ENCODE data around the gene HMGCLL1. TPM values are rescaled to one million over a fixed set of nuclear protein-coding genes. Genes with fewer than 3 reads are reported as not detected.

HMGCLL1 gene
- total RNA-seq, 1 experiment from 2014 or later: 0.11 TPM

DNA sequence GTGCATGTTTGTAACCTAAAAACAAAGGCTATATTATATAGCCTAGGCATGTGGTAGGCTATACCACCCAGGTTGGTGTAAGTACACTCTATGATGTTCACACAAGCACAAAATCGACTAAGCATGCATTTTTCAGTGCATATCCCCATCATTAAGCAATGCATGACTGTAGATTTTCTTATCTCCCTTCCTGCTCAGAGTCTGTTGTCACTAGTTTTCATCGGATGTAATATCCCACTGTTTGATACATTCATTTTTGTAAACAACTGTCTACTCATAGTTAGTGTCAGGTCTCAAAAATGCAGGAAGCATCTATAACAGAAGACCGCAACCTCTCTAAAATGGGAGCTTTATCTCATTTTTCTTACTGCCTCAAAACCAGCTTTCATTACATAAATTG, 181.0 kb downstream of the HMGCLL1 start (continued):
- TF ChIP-seq, protein P1, sequence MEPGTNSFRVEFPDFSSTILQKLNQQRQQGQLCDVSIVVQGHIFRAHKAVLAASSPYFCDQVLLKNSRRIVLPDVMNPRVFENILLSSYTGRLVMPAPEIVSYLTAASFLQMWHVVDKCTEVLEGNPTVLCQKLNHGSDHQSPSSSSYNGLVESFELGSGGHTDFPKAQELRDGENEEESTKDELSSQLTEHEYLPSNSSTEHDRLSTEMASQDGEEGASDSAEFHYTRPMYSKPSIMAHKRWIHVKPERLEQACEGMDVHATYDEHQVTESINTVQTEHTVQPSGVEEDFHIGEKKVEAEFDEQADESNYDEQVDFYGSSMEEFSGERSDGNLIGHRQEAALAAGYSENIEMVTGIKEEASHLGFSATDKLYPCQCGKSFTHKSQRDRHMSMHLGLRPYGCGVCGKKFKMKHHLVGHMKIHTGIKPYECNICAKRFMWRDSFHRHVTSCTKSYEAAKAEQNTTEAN (CRISPR knock-in tag; IDR thresholded peaks at IDR 0.05): no peak
- no peak for TF ChIP-seq ZBTB21 (CRISPR knock-in tag; IDR thresholded peaks at IDR 0.05; ENCODE audit: borderline replicate concordance)
- TF ChIP-seq ETV6 (CRISPR knock-in tag; IDR thresholded peaks at IDR 0.05): no peak
- TF ChIP-seq ZNF121 (CRISPR knock-in tag; IDR thresholded peaks at IDR 0.05): no peak
- TF ChIP-seq ESRRA (CRISPR knock-in tag; IDR thresholded peaks at IDR 0.05; ENCODE audit: borderline replicate concordance): no peak
- TF ChIP-seq, protein P2, sequence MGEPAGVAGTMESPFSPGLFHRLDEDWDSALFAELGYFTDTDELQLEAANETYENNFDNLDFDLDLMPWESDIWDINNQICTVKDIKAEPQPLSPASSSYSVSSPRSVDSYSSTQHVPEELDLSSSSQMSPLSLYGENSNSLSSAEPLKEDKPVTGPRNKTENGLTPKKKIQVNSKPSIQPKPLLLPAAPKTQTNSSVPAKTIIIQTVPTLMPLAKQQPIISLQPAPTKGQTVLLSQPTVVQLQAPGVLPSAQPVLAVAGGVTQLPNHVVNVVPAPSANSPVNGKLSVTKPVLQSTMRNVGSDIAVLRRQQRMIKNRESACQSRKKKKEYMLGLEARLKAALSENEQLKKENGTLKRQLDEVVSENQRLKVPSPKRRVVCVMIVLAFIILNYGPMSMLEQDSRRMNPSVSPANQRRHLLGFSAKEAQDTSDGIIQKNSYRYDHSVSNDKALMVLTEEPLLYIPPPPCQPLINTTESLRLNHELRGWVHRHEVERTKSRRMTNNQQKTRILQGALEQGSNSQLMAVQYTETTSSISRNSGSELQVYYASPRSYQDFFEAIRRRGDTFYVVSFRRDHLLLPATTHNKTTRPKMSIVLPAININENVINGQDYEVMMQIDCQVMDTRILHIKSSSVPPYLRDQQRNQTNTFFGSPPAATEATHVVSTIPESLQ (CRISPR knock-in tag; IDR thresholded peaks at IDR 0.05): no peak
- TF ChIP-seq, protein P3, sequence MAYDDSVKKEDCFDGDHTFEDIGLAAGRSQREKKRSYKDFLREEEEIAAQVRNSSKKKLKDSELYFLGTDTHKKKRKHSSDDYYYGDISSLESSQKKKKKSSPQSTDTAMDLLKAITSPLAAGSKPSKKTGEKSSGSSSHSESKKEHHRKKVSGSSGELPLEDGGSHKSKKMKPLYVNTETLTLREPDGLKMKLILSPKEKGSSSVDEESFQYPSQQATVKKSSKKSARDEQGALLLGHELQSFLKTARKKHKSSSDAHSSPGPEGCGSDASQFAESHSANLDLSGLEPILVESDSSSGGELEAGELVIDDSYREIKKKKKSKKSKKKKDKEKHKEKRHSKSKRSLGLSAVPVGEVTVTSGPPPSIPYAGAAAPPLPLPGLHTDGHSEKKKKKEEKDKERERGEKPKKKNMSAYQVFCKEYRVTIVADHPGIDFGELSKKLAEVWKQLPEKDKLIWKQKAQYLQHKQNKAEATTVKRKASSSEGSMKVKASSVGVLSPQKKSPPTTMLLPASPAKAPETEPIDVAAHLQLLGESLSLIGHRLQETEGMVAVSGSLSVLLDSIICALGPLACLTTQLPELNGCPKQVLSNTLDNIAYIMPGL (CRISPR knock-in tag; IDR thresholded peaks at IDR 0.05): no peak
- TF ChIP-seq, protein P4, sequence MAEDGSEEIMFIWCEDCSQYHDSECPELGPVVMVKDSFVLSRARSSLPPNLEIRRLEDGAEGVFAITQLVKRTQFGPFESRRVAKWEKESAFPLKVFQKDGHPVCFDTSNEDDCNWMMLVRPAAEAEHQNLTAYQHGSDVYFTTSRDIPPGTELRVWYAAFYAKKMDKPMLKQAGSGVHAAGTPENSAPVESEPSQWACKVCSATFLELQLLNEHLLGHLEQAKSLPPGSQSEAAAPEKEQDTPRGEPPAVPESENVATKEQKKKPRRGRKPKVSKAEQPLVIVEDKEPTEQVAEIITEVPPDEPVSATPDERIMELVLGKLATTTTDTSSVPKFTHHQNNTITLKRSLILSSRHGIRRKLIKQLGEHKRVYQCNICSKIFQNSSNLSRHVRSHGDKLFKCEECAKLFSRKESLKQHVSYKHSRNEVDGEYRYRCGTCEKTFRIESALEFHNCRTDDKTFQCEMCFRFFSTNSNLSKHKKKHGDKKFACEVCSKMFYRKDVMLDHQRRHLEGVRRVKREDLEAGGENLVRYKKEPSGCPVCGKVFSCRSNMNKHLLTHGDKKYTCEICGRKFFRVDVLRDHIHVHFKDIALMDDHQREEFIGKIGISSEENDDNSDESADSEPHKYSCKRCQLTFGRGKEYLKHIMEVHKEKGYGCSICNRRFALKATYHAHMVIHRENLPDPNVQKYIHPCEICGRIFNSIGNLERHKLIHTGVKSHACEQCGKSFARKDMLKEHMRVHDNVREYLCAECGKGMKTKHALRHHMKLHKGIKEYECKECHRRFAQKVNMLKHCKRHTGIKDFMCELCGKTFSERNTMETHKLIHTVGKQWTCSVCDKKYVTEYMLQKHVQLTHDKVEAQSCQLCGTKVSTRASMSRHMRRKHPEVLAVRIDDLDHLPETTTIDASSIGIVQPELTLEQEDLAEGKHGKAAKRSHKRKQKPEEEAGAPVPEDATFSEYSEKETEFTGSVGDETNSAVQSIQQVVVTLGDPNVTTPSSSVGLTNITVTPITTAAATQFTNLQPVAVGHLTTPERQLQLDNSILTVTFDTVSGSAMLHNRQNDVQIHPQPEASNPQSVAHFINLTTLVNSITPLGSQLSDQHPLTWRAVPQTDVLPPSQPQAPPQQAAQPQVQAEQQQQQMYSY (CRISPR knock-in tag; IDR thresholded peaks at IDR 0.05): no peak

DNA sequence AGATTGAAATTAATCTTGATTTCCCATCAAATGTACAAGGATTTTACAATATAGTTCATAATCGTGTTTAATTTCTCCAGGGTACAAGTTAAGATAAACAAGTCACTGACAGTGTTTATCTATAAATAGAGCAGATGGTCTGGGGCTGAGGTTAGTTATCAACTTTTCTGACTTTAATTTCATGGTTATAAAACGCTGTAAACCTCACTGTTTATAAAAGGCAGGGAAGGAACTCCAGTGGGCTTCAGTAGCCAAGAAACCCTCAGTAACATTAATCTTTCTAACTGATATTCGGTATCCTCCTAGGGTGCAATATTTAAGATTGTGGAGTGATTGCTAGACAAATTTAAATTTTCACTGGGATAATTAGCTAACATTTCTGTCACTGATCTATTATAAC, 183.1 kb downstream of the HMGCLL1 start:
- ChIA-PET POLR2A (no interaction called here), CTCF (no interaction called here)
- H3K9me3 Mint-ChIP-seq: no peaks in the 10 kb centered on the region
- ATAC-seq (no peak), DNase-seq (ENCODE audit: low spot score) (no peak)
- H3K27me3 Mint-ChIP-seq (ENCODE audit: low read depth): no peaks in the 10 kb centered on the region
- H3K27ac Mint-ChIP-seq: no peak overlapping the region
- no peaks in the 10 kb centered on the region for H3K4me1 Mint-ChIP-seq
- H3K36me3 Mint-ChIP-seq: no peaks in the 10 kb centered on the region
- no peak overlapping the region for H3K4me3 Mint-ChIP-seq
- TF ChIP-seq, protein P5, sequence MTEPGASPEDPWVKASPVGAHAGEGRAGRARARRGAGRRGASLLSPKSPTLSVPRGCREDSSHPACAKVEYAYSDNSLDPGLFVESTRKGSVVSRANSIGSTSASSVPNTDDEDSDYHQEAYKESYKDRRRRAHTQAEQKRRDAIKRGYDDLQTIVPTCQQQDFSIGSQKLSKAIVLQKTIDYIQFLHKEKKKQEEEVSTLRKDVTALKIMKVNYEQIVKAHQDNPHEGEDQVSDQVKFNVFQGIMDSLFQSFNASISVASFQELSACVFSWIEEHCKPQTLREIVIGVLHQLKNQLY (CRISPR knock-in tag; IDR thresholded peaks at IDR 0.05): no peak
- TF ChIP-seq NR2C2 (CRISPR knock-in tag; IDR thresholded peaks at IDR 0.05) (no peak), FOXP1 (CRISPR knock-in tag; IDR thresholded peaks at IDR 0.05; ENCODE audit: borderline replicate concordance) (no peak), ZNF263 (CRISPR knock-in tag; IDR thresholded peaks at IDR 0.05; ENCODE audit: low read depth) (no peak), MYBL2 (CRISPR knock-in tag; IDR thresholded peaks at IDR 0.05) (no peak), IRF2 (CRISPR knock-in tag; IDR thresholded peaks at IDR 0.05; ENCODE audit: borderline replicate concordance, low read depth) (no peak), SP1 (CRISPR knock-in tag; conservative IDR thresholded peaks at IDR 0.05) (no peak), CREB1 (CRISPR knock-in tag; IDR thresholded peaks at IDR 0.05) (no peak)
- TF ChIP-seq, protein P6, sequence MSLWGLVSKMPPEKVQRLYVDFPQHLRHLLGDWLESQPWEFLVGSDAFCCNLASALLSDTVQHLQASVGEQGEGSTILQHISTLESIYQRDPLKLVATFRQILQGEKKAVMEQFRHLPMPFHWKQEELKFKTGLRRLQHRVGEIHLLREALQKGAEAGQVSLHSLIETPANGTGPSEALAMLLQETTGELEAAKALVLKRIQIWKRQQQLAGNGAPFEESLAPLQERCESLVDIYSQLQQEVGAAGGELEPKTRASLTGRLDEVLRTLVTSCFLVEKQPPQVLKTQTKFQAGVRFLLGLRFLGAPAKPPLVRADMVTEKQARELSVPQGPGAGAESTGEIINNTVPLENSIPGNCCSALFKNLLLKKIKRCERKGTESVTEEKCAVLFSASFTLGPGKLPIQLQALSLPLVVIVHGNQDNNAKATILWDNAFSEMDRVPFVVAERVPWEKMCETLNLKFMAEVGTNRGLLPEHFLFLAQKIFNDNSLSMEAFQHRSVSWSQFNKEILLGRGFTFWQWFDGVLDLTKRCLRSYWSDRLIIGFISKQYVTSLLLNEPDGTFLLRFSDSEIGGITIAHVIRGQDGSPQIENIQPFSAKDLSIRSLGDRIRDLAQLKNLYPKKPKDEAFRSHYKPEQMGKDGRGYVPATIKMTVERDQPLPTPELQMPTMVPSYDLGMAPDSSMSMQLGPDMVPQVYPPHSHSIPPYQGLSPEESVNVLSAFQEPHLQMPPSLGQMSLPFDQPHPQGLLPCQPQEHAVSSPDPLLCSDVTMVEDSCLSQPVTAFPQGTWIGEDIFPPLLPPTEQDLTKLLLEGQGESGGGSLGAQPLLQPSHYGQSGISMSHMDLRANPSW (CRISPR knock-in tag; conservative IDR thresholded peaks at IDR 0.05; ENCODE audit: low read depth): no peak
- TF ChIP-seq, protein P7, sequence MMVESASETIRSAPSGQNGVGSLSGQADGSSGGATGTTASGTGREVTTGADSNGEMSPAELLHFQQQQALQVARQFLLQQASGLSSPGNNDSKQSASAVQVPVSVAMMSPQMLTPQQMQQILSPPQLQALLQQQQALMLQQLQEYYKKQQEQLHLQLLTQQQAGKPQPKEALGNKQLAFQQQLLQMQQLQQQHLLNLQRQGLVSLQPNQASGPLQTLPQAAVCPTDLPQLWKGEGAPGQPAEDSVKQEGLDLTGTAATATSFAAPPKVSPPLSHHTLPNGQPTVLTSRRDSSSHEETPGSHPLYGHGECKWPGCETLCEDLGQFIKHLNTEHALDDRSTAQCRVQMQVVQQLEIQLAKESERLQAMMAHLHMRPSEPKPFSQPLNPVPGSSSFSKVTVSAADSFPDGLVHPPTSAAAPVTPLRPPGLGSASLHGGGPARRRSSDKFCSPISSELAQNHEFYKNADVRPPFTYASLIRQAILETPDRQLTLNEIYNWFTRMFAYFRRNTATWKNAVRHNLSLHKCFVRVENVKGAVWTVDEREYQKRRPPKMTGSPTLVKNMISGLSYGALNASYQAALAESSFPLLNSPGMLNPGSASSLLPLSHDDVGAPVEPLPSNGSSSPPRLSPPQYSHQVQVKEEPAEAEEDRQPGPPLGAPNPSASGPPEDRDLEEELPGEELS (CRISPR knock-in tag; IDR thresholded peaks at IDR 0.05): no peak
- TF ChIP-seq, protein P4 (CRISPR knock-in tag; IDR thresholded peaks at IDR 0.05): no peak

Measured in WTC11 (cell line).